Loucy (cell line): Measurements from ENCODE around the gene SCO2.
"Not testable (repeated sequence)": the region's sequence is repeated elsewhere in the genome, so short reads cannot be mapped to it uniquely, and the experiment has no call there.

Experiments
- EZH2phosphoT487 ChIP-seq: fragments of 200-600 bp; IDR thresholded peaks from 2 replicates; pipeline ENCODE4 v1.6.1; 2018; ENCODE audit warnings: antibody characterized with exemption, mild to moderate bottlenecking, moderate library complexity, borderline replicate concordance
- TF ChIP-seq, protein P1 (sequence below): fragments of 200-600 bp; sonication (generic); conservative IDR thresholded peaks from 2 replicates; pipeline ENCODE4 v1.5.1; 2014; ENCODE audit warnings: mild to moderate bottlenecking, antibody characterized with exemption, low read length

DNA sequence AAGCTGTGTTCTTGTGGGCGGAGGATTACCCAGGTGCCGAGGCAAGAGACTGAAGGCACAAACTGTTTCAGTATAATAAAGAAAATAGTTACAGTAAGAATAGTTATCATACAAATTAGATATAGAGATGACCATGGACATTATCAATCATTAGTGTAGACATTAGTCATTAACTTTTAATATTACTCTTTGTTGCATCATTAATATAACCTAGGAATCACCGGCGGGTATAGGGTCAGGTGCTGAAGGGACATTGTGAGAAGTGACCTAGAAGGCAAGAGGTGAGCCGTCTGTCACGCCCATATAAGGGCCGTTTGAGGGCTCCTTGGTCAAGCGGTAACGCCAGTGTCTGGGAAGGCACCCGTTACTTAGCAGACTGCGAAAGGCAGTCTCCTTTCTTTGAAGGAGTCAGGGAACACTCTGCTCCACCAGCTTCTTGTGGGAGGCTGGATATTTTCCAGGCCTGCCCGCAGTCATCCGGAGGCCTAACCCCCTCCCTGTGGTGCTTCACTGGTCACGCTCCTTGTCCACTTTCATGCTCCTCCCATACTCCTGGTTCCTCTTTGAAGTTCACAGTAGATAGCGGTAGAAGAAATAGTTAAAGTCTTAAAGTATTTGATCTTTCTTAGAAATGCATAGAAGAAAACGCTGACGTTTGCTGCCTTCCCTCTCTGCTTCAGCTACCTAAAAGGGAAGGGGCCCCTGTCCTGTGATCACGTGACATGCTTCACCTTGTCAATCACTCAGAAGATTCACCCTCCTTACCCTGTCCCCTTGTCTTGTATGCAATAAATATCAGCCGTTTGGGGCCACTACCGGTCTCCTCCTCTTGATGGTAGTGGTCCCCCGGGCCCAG, 8.7 kb upstream of the SCO2 start:
- TF ChIP-seq, protein P1, sequence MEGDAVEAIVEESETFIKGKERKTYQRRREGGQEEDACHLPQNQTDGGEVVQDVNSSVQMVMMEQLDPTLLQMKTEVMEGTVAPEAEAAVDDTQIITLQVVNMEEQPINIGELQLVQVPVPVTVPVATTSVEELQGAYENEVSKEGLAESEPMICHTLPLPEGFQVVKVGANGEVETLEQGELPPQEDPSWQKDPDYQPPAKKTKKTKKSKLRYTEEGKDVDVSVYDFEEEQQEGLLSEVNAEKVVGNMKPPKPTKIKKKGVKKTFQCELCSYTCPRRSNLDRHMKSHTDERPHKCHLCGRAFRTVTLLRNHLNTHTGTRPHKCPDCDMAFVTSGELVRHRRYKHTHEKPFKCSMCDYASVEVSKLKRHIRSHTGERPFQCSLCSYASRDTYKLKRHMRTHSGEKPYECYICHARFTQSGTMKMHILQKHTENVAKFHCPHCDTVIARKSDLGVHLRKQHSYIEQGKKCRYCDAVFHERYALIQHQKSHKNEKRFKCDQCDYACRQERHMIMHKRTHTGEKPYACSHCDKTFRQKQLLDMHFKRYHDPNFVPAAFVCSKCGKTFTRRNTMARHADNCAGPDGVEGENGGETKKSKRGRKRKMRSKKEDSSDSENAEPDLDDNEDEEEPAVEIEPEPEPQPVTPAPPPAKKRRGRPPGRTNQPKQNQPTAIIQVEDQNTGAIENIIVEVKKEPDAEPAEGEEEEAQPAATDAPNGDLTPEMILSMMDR: not testable (repeated sequence)
- not testable (repeated sequence) for TF ChIP-seq EZH2phosphoT487
